Retinal pigment epithelial cell (primary cell): Measurements from ENCODE around the gene PICALM.
"Not testable (repeated sequence)": the region's sequence is repeated elsewhere in the genome, so short reads cannot be mapped to it uniquely, and the experiment has no call there.

Experiments
- DNase-seq: peaks from one replicate; pipeline ENCODE4 v3.0.0-alpha.2; 2010; ENCODE audit warnings: low read depth
- H3K4me3 ChIP-seq: 2 replicates; pipeline ENCODE4 v1.5.1; 2011; ENCODE audit warnings: mild to moderate bottlenecking, low read length, control low read depth, moderate library complexity
- TF ChIP-seq, protein P1 (sequence below): conservative IDR thresholded peaks from 2 replicates; pipeline ENCODE4 v1.5.1; 2011; ENCODE audit warnings: low read depth, low read length, control low read depth, inconsistent platforms

PICALM gene

GRCh38 chr11:85965202-85965601, 103.7 kb downstream of the PICALM start:
- no peak overlapping the region for H3K4me3 ChIP-seq
- TF ChIP-seq, protein P1, sequence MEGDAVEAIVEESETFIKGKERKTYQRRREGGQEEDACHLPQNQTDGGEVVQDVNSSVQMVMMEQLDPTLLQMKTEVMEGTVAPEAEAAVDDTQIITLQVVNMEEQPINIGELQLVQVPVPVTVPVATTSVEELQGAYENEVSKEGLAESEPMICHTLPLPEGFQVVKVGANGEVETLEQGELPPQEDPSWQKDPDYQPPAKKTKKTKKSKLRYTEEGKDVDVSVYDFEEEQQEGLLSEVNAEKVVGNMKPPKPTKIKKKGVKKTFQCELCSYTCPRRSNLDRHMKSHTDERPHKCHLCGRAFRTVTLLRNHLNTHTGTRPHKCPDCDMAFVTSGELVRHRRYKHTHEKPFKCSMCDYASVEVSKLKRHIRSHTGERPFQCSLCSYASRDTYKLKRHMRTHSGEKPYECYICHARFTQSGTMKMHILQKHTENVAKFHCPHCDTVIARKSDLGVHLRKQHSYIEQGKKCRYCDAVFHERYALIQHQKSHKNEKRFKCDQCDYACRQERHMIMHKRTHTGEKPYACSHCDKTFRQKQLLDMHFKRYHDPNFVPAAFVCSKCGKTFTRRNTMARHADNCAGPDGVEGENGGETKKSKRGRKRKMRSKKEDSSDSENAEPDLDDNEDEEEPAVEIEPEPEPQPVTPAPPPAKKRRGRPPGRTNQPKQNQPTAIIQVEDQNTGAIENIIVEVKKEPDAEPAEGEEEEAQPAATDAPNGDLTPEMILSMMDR: no peak
- DNase-seq: no peak

DNA sequence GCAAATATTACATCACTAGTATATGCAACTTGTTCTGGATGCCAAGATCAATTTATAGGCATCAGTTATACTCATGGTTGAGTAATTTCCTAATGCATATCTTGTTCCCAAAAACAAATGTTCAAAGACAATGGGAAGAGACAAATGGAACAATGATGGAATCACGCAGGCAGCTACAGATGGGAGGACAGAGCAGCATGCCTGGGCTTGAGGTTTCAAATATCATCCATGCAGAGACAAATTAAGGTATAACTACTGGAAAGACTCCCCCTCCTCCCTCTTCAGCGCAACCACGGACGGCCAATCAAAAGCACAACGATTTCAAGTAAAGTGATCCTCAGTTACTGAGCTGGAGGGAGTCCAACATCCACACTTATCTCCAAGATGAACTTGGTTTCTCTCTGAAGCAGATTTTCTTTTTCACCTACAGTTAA, 106.9 kb downstream of the PICALM start:
- H3K4me3 ChIP-seq: no peak overlapping the region
- TF ChIP-seq, protein P1: no peak
- no peak for DNase-seq

DNA sequence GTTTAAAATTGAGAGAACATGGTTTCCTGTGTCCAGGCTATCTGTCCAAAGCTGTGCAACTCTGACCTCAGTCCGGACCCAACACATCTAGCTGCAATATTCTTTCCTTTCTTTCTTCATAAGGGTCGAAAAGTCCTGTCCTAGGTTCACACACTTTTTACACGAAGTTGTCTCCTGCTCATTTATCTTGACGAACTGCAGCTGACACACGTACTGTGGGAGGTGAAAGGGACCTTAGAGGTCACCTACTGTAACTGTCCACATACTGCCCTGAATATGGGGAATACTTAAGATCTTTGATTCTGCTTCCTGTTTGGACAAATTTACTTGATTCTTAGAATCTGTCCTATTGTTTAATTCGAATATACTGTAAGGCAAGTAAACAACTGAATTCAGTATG, 107.8 kb downstream of the PICALM start:
- no peak overlapping the region for H3K4me3 ChIP-seq
- TF ChIP-seq, protein P1: no peak

GRCh38 chr11:85960678-85961077, 108.2 kb downstream of the PICALM start:
- TF ChIP-seq, protein P1: no peak
- H3K4me3 ChIP-seq: no peak overlapping the region
- no peak for DNase-seq

More for the DNA sequence above, 107.8 kb downstream of the PICALM start:
- no peak for DNase-seq

DNA sequence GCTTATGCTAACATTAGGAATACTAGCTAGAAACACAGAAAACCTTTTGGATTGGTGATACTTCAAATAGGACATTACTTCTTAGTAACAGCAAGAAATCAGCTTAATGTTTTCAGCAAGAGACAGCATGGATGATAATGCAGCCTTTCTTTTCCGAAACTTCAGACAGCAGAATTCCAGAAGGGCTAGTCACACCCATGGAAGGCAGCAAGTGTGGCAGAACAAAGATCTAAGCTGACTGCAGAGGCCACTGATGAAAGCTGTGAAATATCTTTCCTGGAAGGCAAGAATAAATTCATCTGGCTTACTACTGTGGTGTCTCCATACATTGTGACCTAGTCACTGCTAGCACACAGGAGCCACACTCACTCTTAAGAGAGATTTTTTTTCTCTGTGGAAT, 113.4 kb downstream of the PICALM start:
- H3K4me3 ChIP-seq: no peak overlapping the region
- DNase-seq: no peak
- TF ChIP-seq, protein P1: no peak

GRCh38 chr11:85953491-85954143, 115.3 kb downstream of the PICALM start:
- H3K4me3 ChIP-seq: no peak overlapping the region
- TF ChIP-seq, protein P1: no peak
- DNase-seq: no peak

DNA sequence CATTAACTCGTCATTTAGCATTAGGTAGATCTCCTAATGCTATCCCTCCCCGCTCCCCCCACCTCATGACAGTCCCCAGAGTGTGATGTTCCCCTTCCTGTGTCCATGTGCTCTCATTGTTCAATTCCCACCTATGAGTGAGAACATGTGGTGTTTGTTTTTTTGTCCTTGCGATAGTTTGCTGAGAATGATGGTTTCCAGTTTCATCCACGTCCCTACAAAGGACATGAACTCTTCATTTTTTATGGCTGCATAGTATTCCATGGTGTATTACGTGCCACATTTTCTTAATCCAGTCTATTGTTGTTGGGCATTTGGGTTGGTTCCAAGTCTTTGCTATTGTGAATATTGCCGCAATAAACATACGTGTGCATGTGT, 116.8 kb downstream of the PICALM start:
- DNase-seq, H3K4me3 ChIP-seq: not testable (repeated sequence)
